Lower leg skin (tissue), 4 donors: ENCODE measurements around the gene IPO13. TPM values are rescaled to one million over a fixed set of nuclear protein-coding genes. Genes with fewer than 3 reads are reported as not detected.

Experiments used
- DNase-seq, 2 donors: peaks; one replicate each; pipeline ENCODE4 v3.0.0-alpha.2; 2019; ENCODE audit warnings: low spot score in 2 of 2
- H3K4me3 ChIP-seq: fragments of 200-600 bp; sonication (generic); 2 replicates; pipeline ENCODE4 v1.5.1; 2017; ENCODE audit warnings: mild to moderate bottlenecking, low read depth; ENCODE audit not compliant: poor library complexity, severe bottlenecking
- POLR2A ChIP-seq, 2 donors: fragments of 450-650 bp; IDR thresholded peaks; one replicate each; pipeline ENCODE4 v1.6.1; 2016 to 2017; ENCODE audit warnings: antibody characterized with exemption in 2 of 2, mild to moderate bottlenecking in 1 of 2, moderate library complexity in 1 of 2
- WGBS, 2 donors: methylation state at CpG; one replicate each; pipeline ENCODE4 v1.1.5; 2018; 5-methylcytosine and 5-hydroxymethylcytosine counted together
- intact Hi-C: fragments of 100-400 bp; cut with DNase I; formaldehyde crosslinking; loops from one replicate; pipeline ENCODE4 v1.15.0; 2023; ENCODE audit warnings: low total_unique reads
- total RNA-seq, 4 donors: library from RNA; depleted of rRNA; stranded (reverse); fragments of >200 nt; gene quantifications; one replicate each; pipeline ENCODE4 v1.1.0, GENCODE V29; 2016
- TF ChIP-seq, protein P1 (sequence below), 3 donors: fragments of 450-650 bp; IDR thresholded peaks; one replicate each; pipeline ENCODE4 v1.5.1; 2016; ENCODE audit warnings: antibody characterized with exemption in 3 of 3, mild to moderate bottlenecking in 3 of 3, moderate library complexity in 2 of 3

Gene IPO13
- total RNA-seq, 4 donors from 2014 or later: 14.6 to 24.1 (median 18.2) TPM

GRCh38 chr1:43993206-43993914, 46.6 kb downstream of the IPO13 start:
- TF ChIP-seq, protein P1, sequence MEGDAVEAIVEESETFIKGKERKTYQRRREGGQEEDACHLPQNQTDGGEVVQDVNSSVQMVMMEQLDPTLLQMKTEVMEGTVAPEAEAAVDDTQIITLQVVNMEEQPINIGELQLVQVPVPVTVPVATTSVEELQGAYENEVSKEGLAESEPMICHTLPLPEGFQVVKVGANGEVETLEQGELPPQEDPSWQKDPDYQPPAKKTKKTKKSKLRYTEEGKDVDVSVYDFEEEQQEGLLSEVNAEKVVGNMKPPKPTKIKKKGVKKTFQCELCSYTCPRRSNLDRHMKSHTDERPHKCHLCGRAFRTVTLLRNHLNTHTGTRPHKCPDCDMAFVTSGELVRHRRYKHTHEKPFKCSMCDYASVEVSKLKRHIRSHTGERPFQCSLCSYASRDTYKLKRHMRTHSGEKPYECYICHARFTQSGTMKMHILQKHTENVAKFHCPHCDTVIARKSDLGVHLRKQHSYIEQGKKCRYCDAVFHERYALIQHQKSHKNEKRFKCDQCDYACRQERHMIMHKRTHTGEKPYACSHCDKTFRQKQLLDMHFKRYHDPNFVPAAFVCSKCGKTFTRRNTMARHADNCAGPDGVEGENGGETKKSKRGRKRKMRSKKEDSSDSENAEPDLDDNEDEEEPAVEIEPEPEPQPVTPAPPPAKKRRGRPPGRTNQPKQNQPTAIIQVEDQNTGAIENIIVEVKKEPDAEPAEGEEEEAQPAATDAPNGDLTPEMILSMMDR (IDR thresholded peaks at IDR 0.05): no peak
- TF ChIP-seq POLR2A (IDR thresholded peaks at IDR 0.05): no peak
- WGBS, 2 donors: 88 to 93% methylated on average over 9 of the region's 9 CpGs
- no peak for DNase-seq
- no peak overlapping the region for H3K4me3 ChIP-seq
- intact Hi-C loops: no loop called here

- no peak for DNase-seq
- TF ChIP-seq POLR2A (IDR thresholded peaks at IDR 0.05): no peak
- TF ChIP-seq, protein P1 (IDR thresholded peaks at IDR 0.05): no peak
- 66 to 70% methylated on average over 7 of the region's 7 CpGs for WGBS, 2 donors
- intact Hi-C loops: no loop called here
- H3K4me3 ChIP-seq: no peak overlapping the region
Observed at GRCh38 chr1:43994071-43994470, 47.3 kb downstream of the IPO13 start.

- intact Hi-C loops: no loop called here
- no peak for DNase-seq
- no peak for TF ChIP-seq POLR2A (IDR thresholded peaks at IDR 0.05)
- TF ChIP-seq, protein P1 (IDR thresholded peaks at IDR 0.05): no peak
- WGBS, 2 donors: 72 to 78% methylated on average over 15 of the region's 15 CpGs
- H3K4me3 ChIP-seq: no peak overlapping the region
Observed at GRCh38 chr1:43994794-43995790, 48.3 kb downstream of the IPO13 start.

GRCh38 chr1:43995984-43996732, 49.4 kb downstream of the IPO13 start:
- TF ChIP-seq POLR2A (IDR thresholded peaks at IDR 0.05): no peak
- TF ChIP-seq, protein P1 (IDR thresholded peaks at IDR 0.05): no peak
- no peak for DNase-seq
- 77 to 81% methylated on average over 13 to 21 of the region's 21 CpGs for WGBS, 2 donors

DNA sequence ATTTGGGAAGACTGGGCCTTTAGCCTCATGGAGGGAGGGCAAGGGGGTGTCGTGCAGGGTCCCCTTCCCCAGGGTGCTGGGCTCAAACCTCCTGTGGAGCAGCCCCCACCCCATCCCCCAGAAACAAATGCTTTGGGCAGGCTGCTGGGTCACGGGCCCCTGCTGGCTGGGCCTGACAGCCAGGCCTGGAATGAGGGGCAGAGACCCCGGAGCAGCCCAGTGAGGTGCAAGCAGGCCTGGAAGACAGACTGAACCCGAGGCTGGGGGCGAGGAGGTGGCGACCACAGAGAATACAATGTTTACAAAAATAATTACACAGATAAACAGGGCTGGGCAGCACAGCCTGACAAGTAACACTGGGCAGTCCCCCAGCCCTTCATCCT, 50.0 kb downstream of the IPO13 start:
- 61 to 82% methylated on average over 6 of the region's 6 CpGs for WGBS, 2 donors
- DNase-seq: no peak
- intact Hi-C loops: no loop called here
- no peak for TF ChIP-seq POLR2A (IDR thresholded peaks at IDR 0.05)
- TF ChIP-seq, protein P1 (IDR thresholded peaks at IDR 0.05): no peak
- no peak overlapping the region for H3K4me3 ChIP-seq

More at GRCh38 chr1:43995984-43996732, 49.4 kb downstream of the IPO13 start:
- no peak overlapping the region for H3K4me3 ChIP-seq
- intact Hi-C loops: no loop called here
